H7 (cell line): ENCODE measurements around the gene ASB18. TPM values are rescaled to one million over a fixed set of nuclear protein-coding genes. Genes with fewer than 3 reads are reported as not detected.
A peak's percentile ranks its signal among the peaks of the same experiment; 100 is the strongest.

Source experiments
- DNase-seq: peaks from one replicate; pipeline ENCODE4 v3.0.0; 2012
- H3K27me3 ChIP-seq: 2 replicates; pipeline ENCODE4 v1.6.0; 2011; ENCODE audit warnings: mild to moderate bottlenecking, low read length; ENCODE audit not compliant: control insufficient read depth, insufficient read depth
- H3K36me3 ChIP-seq: replicated peaks from 2 replicates; pipeline ENCODE4 v1.5.1; 2011; ENCODE audit warnings: low read length; ENCODE audit not compliant: control insufficient read depth, insufficient read depth
- H3K4me3 ChIP-seq: 2 replicates; pipeline ENCODE4 v1.5.1; 2011; ENCODE audit warnings: low read depth, mild to moderate bottlenecking, control low read depth, low read length, moderate library complexity; ENCODE audit not compliant: insufficient read depth
- total RNA-seq: library from RNA; depleted of rRNA; stranded (reverse); fragments of >200 nt; shearing (Covaris generic); gene quantifications from 2 replicates; pipeline ENCODE4 v1.2.3, GENCODE V29; 2014; rRNA removed

Gene ASB18, protein sequence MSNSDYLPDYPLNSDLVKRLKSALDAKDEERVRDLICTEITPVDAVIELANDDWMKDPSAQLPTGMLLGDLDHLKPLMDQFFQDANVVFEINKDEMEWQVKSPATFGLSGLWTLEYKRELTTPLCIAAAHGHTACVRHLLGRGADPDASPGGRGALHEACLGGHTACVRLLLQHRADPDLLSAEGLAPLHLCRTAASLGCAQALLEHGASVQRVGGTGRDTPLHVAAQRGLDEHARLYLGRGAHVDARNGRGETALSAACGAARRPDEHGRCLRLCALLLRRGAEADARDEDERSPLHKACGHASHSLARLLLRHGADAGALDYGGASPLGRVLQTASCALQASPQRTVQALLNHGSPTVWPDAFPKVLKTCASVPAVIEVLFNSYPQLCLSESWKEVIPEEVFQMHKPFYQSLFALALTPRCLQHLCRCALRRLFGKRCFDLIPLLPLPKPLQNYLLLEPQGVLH
- not detected in 2 replicates for total RNA-seq

DNA sequence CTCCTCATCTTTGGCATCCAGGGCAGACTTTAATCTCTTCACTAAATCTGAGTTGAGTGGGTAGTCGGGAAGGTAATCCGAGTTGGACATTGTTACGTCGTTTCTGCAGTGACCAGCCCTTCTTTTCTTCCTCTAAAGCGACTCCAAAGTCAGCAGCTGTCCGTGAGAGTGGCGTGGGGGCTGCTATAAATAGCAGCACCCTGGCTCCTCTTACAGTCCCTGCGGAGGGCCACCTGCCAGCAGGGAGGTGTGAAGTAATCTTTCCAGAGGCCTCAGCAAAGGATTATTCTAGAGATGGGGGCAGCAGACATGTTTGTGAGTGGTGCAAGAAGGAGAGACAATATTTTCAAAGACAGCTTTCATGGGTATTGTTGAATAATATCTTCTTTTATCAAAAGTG lies at the start of gene ASB18:
Gene ASB18, minus strand, starts transcription at position 151 of the 400 bp plus-strand sequence. Its CDS starts 61 bp downstream, at position 90.
- H3K36me3 ChIP-seq: no peaks in the 10 kb centered on the region
- H3K27me3 ChIP-seq: no peaks in the 10 kb centered on the region
- DNase-seq: no peak
- no peak within 1 kb of the TSS for H3K4me3 ChIP-seq

DNA sequence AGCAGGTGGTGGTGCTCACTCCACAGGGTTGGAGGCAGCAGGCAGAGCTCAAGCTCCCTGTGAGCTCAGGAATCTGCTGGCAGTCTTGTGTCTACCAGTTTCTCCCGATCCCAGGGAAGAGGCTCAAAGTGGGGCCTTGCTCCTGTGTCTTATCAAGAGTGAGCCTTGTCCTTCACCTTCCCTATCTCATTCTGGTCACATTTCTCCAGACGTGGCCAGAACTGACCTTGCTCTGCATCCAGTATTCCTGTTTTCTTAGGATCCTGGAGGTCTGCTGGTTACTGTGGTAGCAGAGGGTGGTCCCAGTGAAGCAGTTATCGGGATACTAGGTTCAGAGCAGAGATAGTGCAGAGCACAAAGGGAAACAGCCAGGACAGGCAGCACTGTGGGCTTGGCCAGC lies 47.1 kb upstream of the ASB18 start:
- no peaks in the 10 kb centered on the region for H3K36me3 ChIP-seq
- no peak for DNase-seq
- H3K4me3 ChIP-seq: no peak overlapping the region
- no peaks in the 10 kb centered on the region for H3K27me3 ChIP-seq

DNA sequence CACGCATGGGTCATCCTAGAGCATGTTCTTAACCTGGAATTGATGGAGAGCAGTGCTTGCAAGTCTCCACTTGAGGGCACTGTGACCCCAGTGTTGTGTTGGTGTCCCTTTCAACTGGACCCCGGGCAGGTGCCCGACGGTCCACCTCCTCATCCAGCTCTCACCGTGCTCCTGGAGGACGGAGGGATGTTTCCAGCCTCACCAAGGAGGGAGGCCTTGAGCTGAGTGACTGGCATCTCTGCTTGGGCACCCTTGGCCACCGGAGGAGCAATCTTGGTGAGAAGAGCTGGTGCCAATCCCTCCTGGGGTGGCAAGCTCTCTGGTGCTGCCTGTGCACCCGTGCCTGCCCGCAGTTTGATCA lies 45.4 kb upstream of the ASB18 start:
- H3K36me3 ChIP-seq: no peaks in the 10 kb centered on the region
- H3K27me3 ChIP-seq: no peaks in the 10 kb centered on the region
- H3K4me3 ChIP-seq: no peak overlapping the region
- DNase-seq: peak; percentile 91

DNA sequence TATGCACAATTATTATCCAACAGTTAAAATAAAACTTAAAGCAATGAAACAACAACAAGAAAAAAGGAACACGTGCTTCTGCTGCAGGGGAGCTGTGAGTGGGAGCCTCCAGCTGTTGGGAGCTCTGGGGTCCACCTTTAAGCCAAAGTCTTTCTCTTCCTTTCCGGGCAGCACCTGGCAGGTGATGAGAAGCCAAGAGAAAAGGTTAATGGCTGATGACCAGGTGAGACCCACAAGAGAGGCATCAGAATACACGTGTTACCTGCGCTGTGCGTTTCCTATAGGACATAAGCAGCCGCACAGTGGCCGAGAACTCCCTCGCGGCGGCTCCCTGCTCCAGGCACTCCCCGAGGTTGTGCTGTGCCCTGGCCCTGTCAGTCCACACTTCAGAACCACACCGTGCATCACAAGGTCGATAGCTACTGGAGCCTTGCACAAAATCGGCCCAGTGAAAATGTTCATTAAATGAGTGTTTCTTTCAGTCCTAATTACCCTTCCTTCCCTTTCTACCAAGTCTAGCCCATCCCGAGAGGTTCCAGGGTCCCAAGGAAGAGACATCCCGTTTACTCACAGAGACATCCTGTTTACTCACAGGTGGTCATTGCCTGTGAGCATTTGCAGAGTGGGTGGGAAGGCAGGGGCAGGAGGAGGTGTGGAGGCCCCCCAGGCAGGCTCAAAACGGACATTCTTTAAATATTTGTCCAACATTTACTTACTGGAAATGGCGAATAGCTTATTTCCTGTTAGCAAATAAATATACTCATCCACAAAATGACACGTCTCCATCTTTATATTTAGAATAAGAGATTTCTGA lies 44.9 kb upstream of the ASB18 start:
- no peaks in the 10 kb centered on the region for H3K36me3 ChIP-seq
- peak; percentile 47 for DNase-seq
- H3K4me3 ChIP-seq: no peak overlapping the region
- H3K27me3 ChIP-seq: no peaks in the 10 kb centered on the region

DNA sequence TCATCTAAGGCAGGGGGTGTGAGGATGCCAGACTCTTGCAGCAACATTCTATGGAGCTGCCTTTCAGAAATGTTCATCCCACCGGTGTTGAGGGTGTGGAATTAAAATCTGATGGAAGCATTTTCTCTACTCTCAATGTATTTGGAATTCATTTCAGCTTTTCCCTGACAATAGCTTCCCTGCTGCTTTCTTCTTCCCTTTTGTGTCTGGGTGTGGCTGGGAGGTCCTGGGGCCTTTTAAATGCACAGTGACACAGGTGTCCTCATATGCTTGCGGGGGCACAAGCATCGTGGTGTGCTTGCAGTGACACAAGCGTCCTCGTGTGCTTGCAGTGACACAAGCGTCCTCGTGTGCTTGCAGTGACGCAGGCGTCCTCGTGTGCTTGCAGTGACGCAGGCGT lies 43.4 kb upstream of the ASB18 start:
- DNase-seq: peak; percentile 43
- H3K36me3 ChIP-seq: no peaks in the 10 kb centered on the region
- no peak overlapping the region for H3K4me3 ChIP-seq
- H3K27me3 ChIP-seq: no peaks in the 10 kb centered on the region

DNA sequence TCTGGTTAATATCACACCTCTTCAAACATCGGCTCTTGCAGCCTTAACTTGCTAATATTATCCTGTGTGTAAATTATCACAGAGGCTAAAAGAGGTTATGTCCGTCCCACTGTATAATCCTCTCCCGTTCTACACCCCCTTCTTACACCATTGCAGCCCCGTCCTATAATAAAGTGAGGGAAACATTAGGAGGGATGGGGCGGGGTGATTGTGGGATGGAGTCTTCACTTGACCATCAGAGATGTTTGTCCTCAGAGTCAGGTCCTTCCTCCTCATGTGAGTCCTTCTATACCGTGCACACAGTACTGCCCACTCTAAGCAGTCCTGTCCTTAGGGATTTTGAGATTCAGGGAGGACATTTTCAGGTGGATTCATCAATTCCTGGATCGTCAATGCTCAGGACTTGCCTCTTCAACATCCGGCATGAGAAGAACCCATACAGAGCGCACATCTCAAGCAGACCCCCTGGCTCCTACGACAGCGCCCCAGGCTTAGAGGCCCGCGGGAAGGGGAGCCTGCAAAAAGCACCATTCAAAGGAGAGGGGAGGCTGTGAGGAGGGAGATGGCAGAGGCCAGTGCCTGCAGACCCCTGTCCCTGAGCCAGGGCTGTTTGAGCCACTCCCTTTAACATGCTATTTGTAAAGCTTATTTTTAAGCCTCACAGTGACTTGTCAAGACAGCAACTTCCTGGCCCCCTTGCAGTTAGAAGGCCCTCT lies 42.8 kb upstream of the ASB18 start:
- H3K4me3 ChIP-seq: no peak overlapping the region
- H3K27me3 ChIP-seq: no peaks in the 10 kb centered on the region
- DNase-seq: no peak
- no peaks in the 10 kb centered on the region for H3K36me3 ChIP-seq

DNA sequence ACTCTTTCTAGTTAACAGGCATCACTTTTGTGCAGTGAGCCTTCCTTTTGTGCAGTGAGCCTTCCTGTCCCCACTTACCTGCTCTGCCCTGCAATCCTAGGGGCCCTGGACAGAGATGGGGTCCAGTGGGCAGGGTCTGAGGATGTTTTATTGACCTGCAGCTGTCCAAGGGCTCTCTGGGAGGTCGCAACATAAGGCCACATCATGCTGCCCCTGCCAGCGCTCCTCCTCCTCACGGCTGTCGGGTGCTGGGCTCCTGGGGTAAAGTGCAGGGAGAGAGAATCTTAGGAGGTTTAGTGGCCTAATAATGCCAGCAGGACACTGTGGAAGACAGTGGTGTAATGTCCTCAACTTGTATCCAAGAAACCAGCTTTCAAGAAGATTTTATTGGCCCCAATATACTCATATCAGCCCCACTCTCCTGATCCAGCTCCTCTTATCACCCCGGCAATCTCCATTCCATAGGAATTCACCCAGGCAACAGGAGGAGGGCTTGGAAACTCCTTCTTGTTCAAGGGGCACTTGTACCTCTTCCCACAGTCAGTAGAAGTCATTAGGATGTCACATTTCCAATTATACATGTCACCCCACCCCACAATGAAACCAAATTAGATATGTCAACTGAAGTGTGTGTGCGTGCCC lies 41.9 kb upstream of the ASB18 start:
- H3K27me3 ChIP-seq: no peaks in the 10 kb centered on the region
- H3K36me3 ChIP-seq: no peaks in the 10 kb centered on the region
- no peak overlapping the region for H3K4me3 ChIP-seq
- DNase-seq: no peak

DNA sequence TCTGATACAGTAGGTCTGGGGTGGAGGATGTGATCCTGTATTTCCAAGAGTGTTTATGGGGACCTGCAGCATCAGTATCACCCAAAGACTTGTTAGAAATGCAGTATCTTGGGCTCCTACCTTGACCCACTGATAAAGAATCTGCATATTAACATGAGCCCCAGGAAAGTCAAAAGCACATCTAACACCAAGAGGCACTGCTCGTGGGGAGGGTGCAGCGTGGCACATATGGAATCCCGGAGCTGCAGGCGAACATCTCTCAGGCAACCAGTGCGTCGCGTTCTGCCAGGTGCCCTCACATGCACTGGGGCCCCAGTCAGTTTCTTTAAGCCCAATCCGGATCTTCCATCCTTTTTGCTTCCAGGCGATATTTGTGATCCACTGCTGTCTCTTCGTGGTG lies 41.3 kb upstream of the ASB18 start:
- H3K36me3 ChIP-seq: no peaks in the 10 kb centered on the region
- H3K27me3 ChIP-seq: no peaks in the 10 kb centered on the region
- H3K4me3 ChIP-seq: no peak overlapping the region
- DNase-seq: no peak

DNA sequence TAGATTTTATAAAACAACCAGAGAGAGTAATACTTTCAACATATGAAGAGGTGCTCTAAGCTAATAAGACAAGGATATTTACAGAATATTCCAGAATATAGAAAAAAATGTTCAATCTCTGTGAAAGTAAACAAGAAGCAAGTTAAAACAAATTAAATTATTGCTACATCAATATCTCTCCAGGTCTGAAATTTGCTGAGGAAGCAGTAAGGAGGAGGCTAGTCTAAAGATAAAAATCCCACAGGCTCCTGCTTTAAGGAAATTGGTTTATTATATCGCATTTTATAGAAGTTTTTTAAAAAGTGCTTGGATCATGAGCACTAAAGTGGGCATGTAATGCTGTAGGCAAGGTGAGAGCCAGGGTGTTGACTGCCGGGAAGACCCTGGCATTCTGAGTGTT lies 39.7 kb upstream of the ASB18 start:
- H3K4me3 ChIP-seq: no peak overlapping the region
- no peaks in the 10 kb centered on the region for H3K27me3 ChIP-seq
- no peaks in the 10 kb centered on the region for H3K36me3 ChIP-seq
- DNase-seq: no peak

DNA sequence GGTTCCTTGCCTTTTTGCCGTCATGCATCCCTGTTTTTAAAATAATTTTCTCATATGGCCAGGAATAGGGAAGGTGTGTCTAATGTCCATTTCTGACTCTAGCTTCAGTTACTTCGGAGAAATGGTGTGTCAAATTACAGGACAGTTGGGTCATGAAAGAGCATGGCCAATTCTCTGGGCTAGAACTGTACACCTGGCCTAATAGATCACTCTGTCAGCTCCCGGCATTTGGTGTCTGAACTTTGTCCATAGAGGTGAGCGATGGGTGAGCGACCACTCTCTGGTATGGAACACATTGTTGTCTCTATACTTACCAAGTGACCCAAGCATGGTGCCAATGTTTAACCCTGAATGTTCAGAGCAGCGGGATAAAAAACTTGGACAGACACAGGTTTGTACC lies 38.3 kb upstream of the ASB18 start:
- no peaks in the 10 kb centered on the region for H3K27me3 ChIP-seq
- H3K36me3 ChIP-seq: no peaks in the 10 kb centered on the region
- no peak overlapping the region for H3K4me3 ChIP-seq
- no peak for DNase-seq

DNA sequence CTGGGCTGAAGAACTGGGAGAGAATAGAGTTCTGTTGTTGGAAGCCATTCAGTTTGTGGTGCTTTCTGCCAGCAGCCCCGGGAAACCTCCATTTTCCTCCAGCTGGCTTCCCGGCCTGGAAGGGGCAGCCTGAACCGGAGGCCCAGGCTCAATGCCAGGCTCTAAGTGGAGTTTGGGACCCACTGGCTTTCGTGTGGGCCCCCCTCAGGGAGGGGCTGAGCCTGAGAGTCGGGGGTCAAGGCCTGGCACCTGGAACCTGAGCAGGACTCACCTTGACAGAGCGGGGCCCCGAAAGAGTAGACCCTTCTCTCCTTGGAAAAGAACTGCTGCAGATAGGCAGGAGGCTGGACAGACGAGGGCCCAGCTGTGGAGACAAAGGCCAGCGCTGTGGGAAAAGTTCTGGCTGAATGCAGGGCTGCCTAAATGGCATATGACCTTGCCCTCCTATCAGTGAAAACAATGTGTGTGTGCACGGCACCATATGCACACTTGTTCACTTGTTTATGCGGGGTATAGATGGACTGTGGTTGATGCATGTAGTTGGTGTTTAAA lies 34.8 kb upstream of the ASB18 start:
- Histone ChIP-seq H3K36me3 (no peaks in the 10 kb centered on the region), H3K4me3 (no peak overlapping the region), H3K27me3 (no peaks in the 10 kb centered on the region)
- DNase-seq: no peak

DNA sequence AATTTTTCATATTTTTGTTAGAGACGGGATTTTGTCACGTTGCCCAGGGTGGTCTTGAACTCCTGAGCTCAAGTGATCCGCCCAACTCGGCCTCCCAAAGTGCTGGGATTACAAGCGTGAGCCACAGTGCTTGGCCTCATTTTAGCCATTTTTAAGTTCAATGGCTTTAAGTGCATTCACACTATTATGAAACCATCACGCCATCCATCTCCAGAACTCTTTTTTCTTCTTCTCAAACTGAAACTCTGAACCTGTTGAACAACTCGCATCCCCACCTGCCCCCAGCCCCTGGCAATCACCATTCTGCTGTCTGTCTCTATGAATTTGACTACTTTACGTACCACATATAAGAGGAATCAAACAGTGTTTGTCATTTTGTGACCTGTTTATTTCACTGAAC lies 31.3 kb upstream of the ASB18 start:
- Histone ChIP-seq H3K36me3 (no peaks in the 10 kb centered on the region), H3K27me3 (no peaks in the 10 kb centered on the region), H3K4me3 (no peak overlapping the region)
- no peak for DNase-seq

DNA sequence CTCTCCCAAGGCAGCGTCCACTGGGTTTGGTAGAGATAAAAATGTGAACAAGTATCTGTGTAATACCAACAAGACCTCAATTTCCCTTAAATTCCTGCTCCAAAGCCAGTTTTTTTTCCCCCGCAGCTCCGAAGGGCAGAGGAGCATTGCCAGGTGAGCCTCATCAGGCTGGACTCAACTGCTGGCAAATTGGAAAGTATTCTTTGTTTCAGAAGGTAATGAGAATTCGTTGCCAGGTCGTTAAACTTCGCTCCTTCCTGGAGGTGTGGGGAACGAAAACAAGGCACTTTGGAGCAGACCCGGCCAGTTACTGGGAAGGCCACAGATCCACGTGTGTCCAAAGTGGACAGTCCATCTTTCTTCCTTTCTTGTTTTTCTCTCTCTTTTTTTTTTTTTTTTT lies 30.4 kb upstream of the ASB18 start:
- Histone ChIP-seq H3K4me3 (no peak overlapping the region), H3K36me3 (no peaks in the 10 kb centered on the region), H3K27me3 (no peaks in the 10 kb centered on the region)
- no peak for DNase-seq

DNA sequence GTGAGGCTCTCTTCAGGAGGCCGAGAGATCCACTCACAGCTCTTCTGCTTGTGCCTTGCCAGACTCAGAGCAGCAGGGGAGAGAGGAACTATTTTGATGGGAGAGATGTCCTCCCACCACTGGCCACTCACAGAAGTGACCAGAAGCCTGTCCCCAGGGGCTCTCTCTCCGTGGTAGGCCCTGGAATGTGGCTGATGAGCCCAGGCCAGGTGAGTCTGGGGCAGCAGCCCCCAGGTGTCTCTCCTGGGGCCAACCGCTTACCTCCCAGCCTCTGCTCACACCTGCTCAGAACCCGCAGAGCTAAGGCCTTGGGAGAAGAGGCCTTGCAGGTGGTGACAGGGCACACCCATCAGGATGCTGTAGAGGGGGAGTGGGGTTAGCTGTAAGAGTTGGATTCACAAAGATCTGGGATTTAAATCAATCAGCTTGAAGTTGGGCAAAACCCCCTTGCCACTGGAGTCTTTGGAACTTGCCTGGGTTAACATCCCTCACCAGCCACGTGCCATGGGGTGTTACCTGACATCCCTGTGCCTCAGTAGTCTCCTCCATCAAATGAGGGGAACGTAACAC lies 29.1 kb upstream of the ASB18 start:
- Histone ChIP-seq H3K4me3 (no peak overlapping the region), H3K36me3 (no peaks in the 10 kb centered on the region), H3K27me3 (no peaks in the 10 kb centered on the region)
- DNase-seq: no peak
